ENCODE results near the gene OR2L3.

GRCh38 chr1:248045209-248045608, 1.4 kb upstream of the OR2L3 start:
- TF ChIP-seq POLR2A (IDR thresholded peaks at IDR 0.05; ENCODE audit: low read depth, low read length) (no peak), CTCF (conservative IDR thresholded peaks at IDR 0.05; ENCODE audit: low read depth, low read length) (no peak), USF2 (IDR thresholded peaks at IDR 0.05; ENCODE audit: low read depth, low read length) (no peak)

All from IMR-90 (cell line).